Osteoblast (primary cell): ENCODE measurements around the gene B4GALNT1. TPM values are rescaled to one million over a fixed set of nuclear protein-coding genes. Genes with fewer than 3 reads are reported as not detected.

Experiments used
- DNase-seq: peaks from one replicate; pipeline ENCODE4 v3.0.0; 2011; ENCODE audit warnings: low spot score, mixed read lengths; ENCODE audit not compliant: insufficient read length; ENCODE audit errors: missing footprints
- H2AFZ ChIP-seq: 2 replicates; pipeline ENCODE4 v1.6.0; 2011; ENCODE audit warnings: mild to moderate bottlenecking, low read length
- H3K27ac ChIP-seq: 2 replicates; pipeline ENCODE4 v1.5.1; 2011; ENCODE audit warnings: mild to moderate bottlenecking, low read depth, low read length, moderate library complexity
- H3K27me3 ChIP-seq: 2 replicates; pipeline ENCODE4 v1.6.0; 2012; ENCODE audit warnings: mild to moderate bottlenecking, control low read depth, inconsistent platforms, low read length, moderate library complexity; ENCODE audit not compliant: insufficient read depth
- H3K36me3 ChIP-seq: 2 replicates; pipeline ENCODE4 v1.5.1; 2011; ENCODE audit warnings: mild to moderate bottlenecking, low read length, control low read depth, moderate library complexity; ENCODE audit not compliant: insufficient read depth
- H3K4me1 ChIP-seq: 2 replicates; pipeline ENCODE4 v1.5.1; 2011; ENCODE audit warnings: mild to moderate bottlenecking, low read length, control low read depth, moderate library complexity; ENCODE audit not compliant: insufficient read depth
- H3K4me2 ChIP-seq: 2 replicates; pipeline ENCODE4 v1.6.0; 2011; ENCODE audit warnings: mild to moderate bottlenecking, low read length; ENCODE audit not compliant: insufficient read depth
- H3K4me3 ChIP-seq: fragments of 200-600 bp; sonication (generic); 3 replicates; pipeline ENCODE4 v1.5.1; 2012; ENCODE audit warnings: mild to moderate bottlenecking, low read length, inconsistent platforms; ENCODE audit not compliant: insufficient read depth
- H3K79me2 ChIP-seq: 2 replicates; pipeline ENCODE4 v1.6.0; 2012; ENCODE audit warnings: mild to moderate bottlenecking, low read length, control low read depth, inconsistent platforms; ENCODE audit not compliant: insufficient read depth
- H3K9me3 ChIP-seq: 2 replicates; pipeline ENCODE4 v1.5.1; 2011; ENCODE audit warnings: low read depth, low read length, control low read depth
- H4K20me1 ChIP-seq: 2 replicates; pipeline ENCODE4 v1.6.0; 2012; ENCODE audit warnings: mild to moderate bottlenecking, low read length, control low read depth; ENCODE audit not compliant: insufficient read depth
- CTCF ChIP-seq: IDR thresholded peaks from 2 replicates; pipeline ENCODE4 v1.5.1; 2011; ENCODE audit warnings: mild to moderate bottlenecking, low read depth, low read length, moderate library complexity; ENCODE audit errors: extremely low read depth
- total RNA-seq: library from RNA; depleted of rRNA; stranded (reverse); fragments of >200 nt; gene quantifications from 2 replicates; pipeline ENCODE4 v1.2.3, GENCODE V29; 2012

The B4GALNT1 gene
- total RNA-seq, 1 donor: 1.1 TPM

DNA sequence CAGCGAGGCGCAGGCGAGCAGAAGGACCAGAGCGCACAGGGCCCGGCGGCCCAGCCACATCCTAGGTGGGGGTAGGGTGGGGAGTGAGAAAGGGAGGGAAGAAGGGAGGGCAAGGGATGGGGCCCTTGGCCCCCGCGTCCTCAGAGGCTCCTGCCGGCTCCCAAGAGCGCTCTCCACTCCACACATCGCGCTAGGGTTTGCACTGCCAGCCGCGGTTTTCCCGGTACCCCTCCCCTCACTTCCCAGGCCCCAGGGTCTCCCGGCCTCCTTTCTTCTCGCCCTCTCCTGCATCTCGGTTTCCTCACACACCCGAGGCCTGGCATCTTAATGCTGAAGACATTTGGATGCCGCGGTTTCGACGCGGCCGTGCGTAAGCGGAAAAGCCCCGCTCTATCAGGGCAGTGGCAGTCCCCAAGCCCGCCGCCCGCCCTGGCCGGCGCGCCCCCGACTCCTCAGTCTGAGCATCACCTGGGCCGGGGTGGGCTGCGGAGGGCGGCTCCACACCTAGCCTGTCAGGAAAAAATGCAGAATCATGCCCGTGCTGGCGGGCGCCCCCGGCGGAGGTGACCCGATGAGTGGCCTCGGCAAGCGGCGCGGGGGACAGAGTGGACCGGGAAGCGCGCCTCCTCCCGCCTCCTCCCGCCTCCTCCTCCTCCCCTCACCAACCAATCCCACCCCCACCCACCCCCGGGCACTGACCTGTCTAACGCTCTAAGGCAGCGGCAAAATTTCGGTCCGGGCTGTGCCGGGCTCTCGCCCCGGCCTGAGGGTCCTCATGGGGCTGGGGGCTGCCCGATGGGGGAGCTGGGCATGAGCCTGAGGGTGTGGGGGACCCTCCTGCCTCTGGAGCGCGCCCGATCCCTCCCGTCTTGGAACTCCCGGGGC, 686 bp downstream of the B4GALNT1 start:
- H3K27me3 ChIP-seq: peaks cover 37% of the 10 kb centered on the region
- peak overlapping the region; percentile 65 for H3K4me3 ChIP-seq
- peak overlapping the region; percentile 78 for H3K4me2 ChIP-seq
- no peak for TF ChIP-seq CTCF
- DNase-seq: peak; percentile 73
- H4K20me1 ChIP-seq: no peaks in the 10 kb centered on the region
- H3K4me1 ChIP-seq: no peaks in the 10 kb centered on the region
- H3K79me2 ChIP-seq: no peaks in the 10 kb centered on the region
- peak overlapping the region; percentile 62 for H2AFZ ChIP-seq
- H3K27ac ChIP-seq: no peak overlapping the region
- H3K9me3 ChIP-seq: no peaks in the 10 kb centered on the region
- H3K36me3 ChIP-seq: no peaks in the 10 kb centered on the region

DNA sequence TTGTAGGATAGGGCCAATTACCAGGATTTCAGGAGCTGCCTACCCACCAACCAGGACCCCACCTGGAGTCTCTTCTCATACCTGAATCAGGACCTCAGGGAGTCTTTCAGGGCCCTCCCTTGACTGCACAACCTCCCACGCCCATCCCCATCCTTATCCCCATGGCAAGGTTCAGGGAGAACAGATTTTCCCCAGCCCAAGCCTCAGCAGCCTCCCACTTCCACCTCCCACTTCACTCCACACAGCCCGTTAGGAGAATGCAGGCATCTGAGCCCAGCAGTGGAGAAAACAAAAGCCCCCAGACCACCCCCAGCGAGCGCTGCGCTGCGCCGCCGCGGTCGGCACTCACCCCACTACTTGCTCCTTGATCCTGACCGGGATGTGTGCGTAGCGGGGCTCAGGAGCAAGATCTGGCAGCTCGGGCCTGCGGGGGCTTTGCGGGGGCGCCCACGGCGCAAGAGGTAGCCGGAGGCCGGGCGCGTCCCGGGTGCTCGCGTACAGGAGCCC, 1.4 kb downstream of the B4GALNT1 start:
- no peak overlapping the region for H3K27ac ChIP-seq
- H3K9me3 ChIP-seq: no peaks in the 10 kb centered on the region
- no peaks in the 10 kb centered on the region for H3K36me3 ChIP-seq
- no peak overlapping the region for H3K4me3 ChIP-seq
- H3K4me2 ChIP-seq: no peak overlapping the region
- H3K27me3 ChIP-seq: peaks cover 41% of the 10 kb centered on the region
- DNase-seq: peak; percentile 21
- no peak overlapping the region for H2AFZ ChIP-seq
- H4K20me1 ChIP-seq: no peaks in the 10 kb centered on the region
- H3K4me1 ChIP-seq: no peaks in the 10 kb centered on the region
- H3K79me2 ChIP-seq: no peaks in the 10 kb centered on the region
- TF ChIP-seq CTCF: no peak

GRCh38 chr12:57630891-57631433, 2.0 kb downstream of the B4GALNT1 start:
- no peaks in the 10 kb centered on the region for H3K4me1 ChIP-seq
- no peak overlapping the region for H3K4me2 ChIP-seq
- DNase-seq: peak; percentile 64
- H3K79me2 ChIP-seq: no peaks in the 10 kb centered on the region
- H4K20me1 ChIP-seq: no peaks in the 10 kb centered on the region
- H3K36me3 ChIP-seq: no peaks in the 10 kb centered on the region
- peaks cover 42% of the 10 kb centered on the region for H3K27me3 ChIP-seq
- H3K27ac ChIP-seq: no peak overlapping the region
- TF ChIP-seq CTCF: no peak
- no peaks in the 10 kb centered on the region for H3K9me3 ChIP-seq
- H3K4me3 ChIP-seq: no peak overlapping the region
- H2AFZ ChIP-seq: no peak overlapping the region

DNA sequence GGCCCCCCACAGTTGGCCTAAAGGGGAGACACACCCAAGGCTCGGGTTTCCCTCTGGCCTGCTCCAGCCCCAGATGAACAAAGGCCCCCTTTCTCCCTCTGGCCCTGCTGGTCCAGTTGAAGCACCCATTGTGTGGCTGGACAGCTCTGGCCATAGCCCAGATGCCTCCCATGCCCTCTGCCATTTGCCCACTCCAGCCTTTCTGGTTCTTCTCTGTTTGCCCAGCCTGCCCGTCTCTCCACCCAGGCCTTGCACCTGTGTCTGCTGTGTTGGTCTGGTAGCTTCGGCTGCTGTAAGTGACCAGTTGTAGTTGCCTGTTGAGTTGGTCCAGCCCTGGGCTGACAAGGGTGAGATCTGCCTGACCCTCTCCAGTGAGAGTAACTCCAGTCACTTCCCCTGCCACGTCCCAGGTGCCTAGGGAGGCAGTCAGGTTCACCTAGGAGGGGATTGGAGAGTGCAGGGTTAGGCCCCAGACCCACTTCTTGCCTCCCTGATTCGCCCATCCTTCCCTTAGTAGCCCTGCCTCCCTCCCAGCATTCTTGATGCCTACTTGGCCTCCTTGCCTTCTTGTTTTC, 3.0 kb downstream of the B4GALNT1 start:
- H2AFZ ChIP-seq: no peak overlapping the region
- no peaks in the 10 kb centered on the region for H3K4me1 ChIP-seq
- H3K27ac ChIP-seq: no peak overlapping the region
- no peak for TF ChIP-seq CTCF
- H3K79me2 ChIP-seq: no peaks in the 10 kb centered on the region
- H4K20me1 ChIP-seq: no peaks in the 10 kb centered on the region
- no peak overlapping the region for H3K4me2 ChIP-seq
- H3K4me3 ChIP-seq: no peak overlapping the region
- H3K27me3 ChIP-seq: peaks cover 40% of the 10 kb centered on the region
- no peaks in the 10 kb centered on the region for H3K36me3 ChIP-seq
- peak; percentile 29 for DNase-seq
- no peaks in the 10 kb centered on the region for H3K9me3 ChIP-seq
